ENCODE data around the gene CHST6.
"Not testable (repeated sequence)": the region's sequence is repeated elsewhere in the genome, so short reads cannot be mapped to it uniquely, and the experiment has no call there.

Gene CHST6

DNA sequence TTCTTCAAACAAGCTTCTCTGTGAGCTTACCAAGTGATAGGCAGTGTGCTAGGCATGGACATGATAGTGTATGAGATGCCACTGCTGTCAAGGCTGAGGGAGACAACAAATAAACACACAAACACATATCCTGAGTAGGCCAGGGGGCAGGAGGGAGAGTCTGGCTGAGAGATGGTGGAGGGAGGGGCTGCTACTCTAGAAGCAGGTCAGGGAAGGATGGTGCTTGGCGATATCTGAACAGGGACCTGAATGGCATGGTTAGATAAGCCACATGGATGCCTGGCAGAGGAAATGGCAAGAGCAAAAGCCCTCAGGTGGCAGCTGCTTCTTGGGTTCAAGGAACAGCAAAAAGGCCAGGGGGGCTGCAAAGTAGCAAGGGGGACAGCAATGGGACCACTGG lies 8.6 kb upstream of the CHST6 start:
- no peak overlapping the region for H3K4me3 ChIP-seq (replicated peaks; ENCODE audit: insufficient read depth, low read length)
- H3K27me3 ChIP-seq (ENCODE audit: insufficient read depth, poor library complexity, severe bottlenecking) = no peaks in the 10 kb centered on the region
- H3K27ac ChIP-seq (replicated peaks) = no peak overlapping the region
- TF ChIP-seq, protein P1, sequence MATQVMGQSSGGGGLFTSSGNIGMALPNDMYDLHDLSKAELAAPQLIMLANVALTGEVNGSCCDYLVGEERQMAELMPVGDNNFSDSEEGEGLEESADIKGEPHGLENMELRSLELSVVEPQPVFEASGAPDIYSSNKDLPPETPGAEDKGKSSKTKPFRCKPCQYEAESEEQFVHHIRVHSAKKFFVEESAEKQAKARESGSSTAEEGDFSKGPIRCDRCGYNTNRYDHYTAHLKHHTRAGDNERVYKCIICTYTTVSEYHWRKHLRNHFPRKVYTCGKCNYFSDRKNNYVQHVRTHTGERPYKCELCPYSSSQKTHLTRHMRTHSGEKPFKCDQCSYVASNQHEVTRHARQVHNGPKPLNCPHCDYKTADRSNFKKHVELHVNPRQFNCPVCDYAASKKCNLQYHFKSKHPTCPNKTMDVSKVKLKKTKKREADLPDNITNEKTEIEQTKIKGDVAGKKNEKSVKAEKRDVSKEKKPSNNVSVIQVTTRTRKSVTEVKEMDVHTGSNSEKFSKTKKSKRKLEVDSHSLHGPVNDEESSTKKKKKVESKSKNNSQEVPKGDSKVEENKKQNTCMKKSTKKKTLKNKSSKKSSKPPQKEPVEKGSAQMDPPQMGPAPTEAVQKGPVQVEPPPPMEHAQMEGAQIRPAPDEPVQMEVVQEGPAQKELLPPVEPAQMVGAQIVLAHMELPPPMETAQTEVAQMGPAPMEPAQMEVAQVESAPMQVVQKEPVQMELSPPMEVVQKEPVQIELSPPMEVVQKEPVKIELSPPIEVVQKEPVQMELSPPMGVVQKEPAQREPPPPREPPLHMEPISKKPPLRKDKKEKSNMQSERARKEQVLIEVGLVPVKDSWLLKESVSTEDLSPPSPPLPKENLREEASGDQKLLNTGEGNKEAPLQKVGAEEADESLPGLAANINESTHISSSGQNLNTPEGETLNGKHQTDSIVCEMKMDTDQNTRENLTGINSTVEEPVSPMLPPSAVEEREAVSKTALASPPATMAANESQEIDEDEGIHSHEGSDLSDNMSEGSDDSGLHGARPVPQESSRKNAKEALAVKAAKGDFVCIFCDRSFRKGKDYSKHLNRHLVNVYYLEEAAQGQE (IDR thresholded peaks at IDR 0.05; ENCODE audit: insufficient replicate concordance, low read depth) = no peak
- TF ChIP-seq, protein P2, sequence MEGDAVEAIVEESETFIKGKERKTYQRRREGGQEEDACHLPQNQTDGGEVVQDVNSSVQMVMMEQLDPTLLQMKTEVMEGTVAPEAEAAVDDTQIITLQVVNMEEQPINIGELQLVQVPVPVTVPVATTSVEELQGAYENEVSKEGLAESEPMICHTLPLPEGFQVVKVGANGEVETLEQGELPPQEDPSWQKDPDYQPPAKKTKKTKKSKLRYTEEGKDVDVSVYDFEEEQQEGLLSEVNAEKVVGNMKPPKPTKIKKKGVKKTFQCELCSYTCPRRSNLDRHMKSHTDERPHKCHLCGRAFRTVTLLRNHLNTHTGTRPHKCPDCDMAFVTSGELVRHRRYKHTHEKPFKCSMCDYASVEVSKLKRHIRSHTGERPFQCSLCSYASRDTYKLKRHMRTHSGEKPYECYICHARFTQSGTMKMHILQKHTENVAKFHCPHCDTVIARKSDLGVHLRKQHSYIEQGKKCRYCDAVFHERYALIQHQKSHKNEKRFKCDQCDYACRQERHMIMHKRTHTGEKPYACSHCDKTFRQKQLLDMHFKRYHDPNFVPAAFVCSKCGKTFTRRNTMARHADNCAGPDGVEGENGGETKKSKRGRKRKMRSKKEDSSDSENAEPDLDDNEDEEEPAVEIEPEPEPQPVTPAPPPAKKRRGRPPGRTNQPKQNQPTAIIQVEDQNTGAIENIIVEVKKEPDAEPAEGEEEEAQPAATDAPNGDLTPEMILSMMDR (IDR thresholded peaks at IDR 0.05; ENCODE audit: insufficient read depth, low read length) = no peak
- TF ChIP-seq POLR2AphosphoS5 (IDR thresholded peaks at IDR 0.05; ENCODE audit: low read depth) = no peak
- TF ChIP-seq SPI1 (IDR thresholded peaks at IDR 0.05; ENCODE audit: borderline replicate concordance, low read depth) = no peak
- no peak for TF ChIP-seq GABPA (IDR thresholded peaks at IDR 0.05; ENCODE audit: low read depth)
- no peak for DNase-seq (ENCODE audit: low read depth in 1 of 2, low spot score in 1 of 2)

DNA sequence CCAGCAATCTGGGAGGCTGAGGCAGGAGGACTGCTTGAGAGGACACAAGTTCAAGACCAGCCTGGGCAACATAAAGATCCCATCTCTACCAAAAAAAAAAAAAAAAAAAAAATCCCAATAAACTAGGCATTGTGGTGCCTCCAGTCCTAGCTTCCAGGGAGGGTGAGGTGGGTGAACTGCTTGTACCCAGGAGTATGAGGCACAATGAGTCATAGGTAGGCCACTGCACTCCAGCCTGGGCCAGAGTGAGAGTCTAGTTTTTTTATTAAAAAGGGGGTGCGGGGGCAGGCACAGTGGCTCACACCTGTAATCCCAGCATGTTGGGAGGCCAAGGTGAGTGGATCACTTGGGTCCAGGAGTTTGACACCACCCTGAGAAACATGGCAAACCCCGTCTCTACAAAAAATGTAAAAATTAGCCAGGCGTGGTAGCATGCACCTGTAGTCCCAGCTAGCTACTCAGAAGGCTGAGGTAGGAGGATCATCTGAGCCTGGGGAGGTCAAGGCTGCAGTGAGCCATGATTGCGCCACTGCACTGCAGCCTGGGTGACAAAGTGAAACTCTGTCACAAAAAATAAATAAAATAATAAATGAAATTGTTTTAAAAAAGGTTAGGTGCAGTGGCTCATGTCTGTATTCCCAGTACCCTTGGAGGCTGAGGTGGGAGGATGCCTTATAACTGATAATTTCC lies 7.8 kb upstream of the CHST6 start:
- TF ChIP-seq POLR2AphosphoS5 (IDR thresholded peaks at IDR 0.05; ENCODE audit: low read depth) (no peak), GABPA (IDR thresholded peaks at IDR 0.05; ENCODE audit: low read depth) (no peak)
- TF ChIP-seq, protein P1 (IDR thresholded peaks at IDR 0.05; ENCODE audit: insufficient replicate concordance, low read depth) = no peak
- Histone ChIP-seq H3K4me3 (replicated peaks; ENCODE audit: insufficient read depth, low read length) (no peak overlapping the region), H3K27ac (replicated peaks) (no peak overlapping the region), H3K27me3 (ENCODE audit: insufficient read depth, poor library complexity, severe bottlenecking) (peaks cover 3% of the 10 kb centered on the region)
- DNase-seq (ENCODE audit: low read depth in 1 of 2, low spot score in 1 of 2) = no peak

DNA sequence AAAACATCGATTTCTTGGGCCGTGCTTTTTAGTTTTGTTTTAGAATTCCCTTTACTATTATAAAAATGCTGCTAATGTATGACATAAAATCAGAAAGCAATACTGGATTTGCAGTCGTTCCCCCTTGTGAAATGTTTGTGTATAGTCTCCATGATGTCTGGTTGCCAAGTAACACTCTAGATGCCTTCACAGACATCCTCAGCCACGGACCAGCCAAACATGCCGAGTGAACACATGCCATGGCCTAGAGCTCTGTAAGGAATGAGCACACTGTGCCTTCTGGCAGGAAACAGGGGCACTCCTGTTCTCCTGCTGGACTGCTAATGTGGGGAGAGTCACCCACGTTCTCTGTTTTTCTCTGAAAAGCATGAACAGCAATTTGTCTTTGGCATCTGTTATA lies 6.6 kb upstream of the CHST6 start:
- H3K27me3 ChIP-seq (ENCODE audit: insufficient read depth, poor library complexity, severe bottlenecking); H3K27ac ChIP-seq (replicated peaks); H3K4me3 ChIP-seq (replicated peaks; ENCODE audit: insufficient read depth, low read length); DNase-seq (ENCODE audit: low read depth in 1 of 2, low spot score in 1 of 2): not testable (repeated sequence)

DNA sequence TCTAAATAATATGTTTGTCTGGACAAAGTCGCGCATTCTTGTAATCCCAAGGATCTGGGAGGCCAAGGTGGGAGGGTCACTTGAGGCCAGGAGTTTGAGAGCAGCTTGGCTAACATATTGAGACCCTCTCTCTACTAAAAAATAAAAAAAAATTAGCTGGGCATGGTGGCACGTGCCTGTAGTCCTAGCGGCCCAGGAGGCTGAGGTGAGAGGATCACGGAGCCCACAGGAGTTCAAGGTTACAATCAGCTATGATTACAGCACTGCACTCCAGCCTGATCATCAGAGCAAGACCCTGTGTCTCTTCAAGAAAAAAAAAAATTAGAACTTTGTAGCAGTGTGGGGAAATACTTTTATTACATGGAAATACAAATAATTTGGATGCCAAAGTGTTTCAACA lies 6.1 kb upstream of the CHST6 start:
- no peak for DNase-seq (ENCODE audit: low read depth in 1 of 2, low spot score in 1 of 2)
- peaks cover 7% of the 10 kb centered on the region for H3K27me3 ChIP-seq (ENCODE audit: insufficient read depth, poor library complexity, severe bottlenecking)
- TF ChIP-seq GABPA (IDR thresholded peaks at IDR 0.05; ENCODE audit: low read depth) (no peak), POLR2AphosphoS5 (IDR thresholded peaks at IDR 0.05; ENCODE audit: low read depth) (no peak), SPI1 (IDR thresholded peaks at IDR 0.05; ENCODE audit: borderline replicate concordance, low read depth) (no peak)
- TF ChIP-seq, protein P1 (IDR thresholded peaks at IDR 0.05; ENCODE audit: insufficient replicate concordance, low read depth) = no peak
- TF ChIP-seq, protein P2 (IDR thresholded peaks at IDR 0.05; ENCODE audit: insufficient read depth, low read length) = no peak
- H3K4me3 ChIP-seq (replicated peaks; ENCODE audit: insufficient read depth, low read length) = no peak overlapping the region
- H3K27ac ChIP-seq (replicated peaks) = no peak overlapping the region

DNA sequence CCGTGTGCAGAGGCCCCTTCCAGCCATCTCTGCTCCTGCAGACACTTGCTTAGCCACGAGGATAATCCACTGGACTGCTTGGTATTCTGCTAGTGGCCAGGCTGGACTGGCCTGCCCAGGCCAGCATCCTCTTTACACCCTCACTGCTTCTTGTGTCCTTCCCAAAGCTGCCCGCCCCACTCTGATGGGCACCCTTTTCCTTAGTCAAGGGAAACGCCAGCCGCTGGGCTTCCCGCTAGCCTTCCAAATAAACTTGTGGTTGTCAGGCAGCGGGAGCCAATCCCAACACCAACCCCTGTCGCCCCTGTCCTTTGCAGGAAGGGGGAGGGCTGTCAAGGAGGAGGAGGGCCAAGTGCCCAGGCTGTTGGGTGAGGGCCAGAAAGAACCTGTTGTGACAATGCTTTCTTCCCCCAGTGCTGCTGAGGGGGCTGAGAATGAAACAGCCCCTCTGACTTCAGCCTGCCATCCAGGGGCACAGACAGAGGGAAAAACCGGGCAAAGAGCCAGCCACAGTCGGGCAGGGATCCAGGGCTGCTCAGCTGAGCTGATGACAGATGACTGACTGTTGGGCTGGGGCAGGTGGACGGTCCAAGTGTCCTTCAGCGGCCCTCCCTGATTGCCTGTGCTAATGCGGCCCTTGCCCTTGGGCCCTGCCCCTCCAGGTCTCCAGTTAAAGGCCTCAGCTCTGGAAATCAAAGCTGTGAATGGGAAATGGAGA lies 3.5 kb upstream of the CHST6 start:
- H3K4me3 ChIP-seq (replicated peaks; ENCODE audit: insufficient read depth, low read length); H3K27ac ChIP-seq (replicated peaks); DNase-seq (ENCODE audit: low read depth in 1 of 2, low spot score in 1 of 2): not testable (repeated sequence)
- H3K27me3 ChIP-seq (ENCODE audit: insufficient read depth, poor library complexity, severe bottlenecking) = peaks cover 26% of the 10 kb centered on the region

All from HL-60 (cell line).